Measurements from ENCODE around the gene NRXN3. TPM values are rescaled to one million over a fixed set of nuclear protein-coding genes. Genes with fewer than 3 reads are reported as not detected.

Gene NRXN3
- total and polyA plus RNA-seq, 2 experiments from 2014 or later, result 1.0 to 1.8 TPM

- no peak for ATAC-seq
- H3K27me3 Mint-ChIP-seq (ENCODE audit: insufficient read depth, low read depth, poor library complexity), result no peaks in the 10 kb centered on the region
- H3K4me1 Mint-ChIP-seq, result no peaks in the 10 kb centered on the region; the same call in 1 of the 3 replicates
- no peaks in the 10 kb centered on the region for H4K20me1 ChIP-seq (replicated peaks; ENCODE audit: insufficient read depth)
- no peaks in the 10 kb centered on the region for H3F3A ChIP-seq (replicated peaks; ENCODE audit: low read depth)
- H3K36me3 Mint-ChIP-seq (ENCODE audit: low read depth), result no peaks in the 10 kb centered on the region
- no peaks in the 10 kb centered on the region for H3K4me1 ChIP-seq (ENCODE audit: insufficient read depth)
- no peak overlapping the region for H2AFZ ChIP-seq
- H3K36me3 ChIP-seq (ENCODE audit: insufficient read depth), result no peaks in the 10 kb centered on the region
- no peaks in the 10 kb centered on the region for H3K79me2 ChIP-seq (replicated peaks; ENCODE audit: insufficient read depth)
- H3K4me3 ChIP-seq, result no peak overlapping the region
- no peak overlapping the region for H3K27ac Mint-ChIP-seq
- H3K27ac ChIP-seq (ENCODE audit: low read depth), result no peak overlapping the region
- TF ChIP-seq REST (IDR thresholded peaks at IDR 0.05; ENCODE audit: unreplicated experiment) (no peak), ETS1 (IDR thresholded peaks at IDR 0.05) (no peak), ZNF114 (CRISPR knock-in tag; IDR thresholded peaks at IDR 0.05) (no peak), EZH2phosphoT487 (IDR thresholded peaks at IDR 0.05; ENCODE audit: unreplicated experiment) (no peak), CREB1 (CRISPR knock-in tag; IDR thresholded peaks at IDR 0.05; ENCODE audit: low read depth) (no peak), EZH2 (IDR thresholded peaks at IDR 0.05; ENCODE audit: low read depth, unreplicated experiment) (no peak), ZNF331 (CRISPR knock-in tag; IDR thresholded peaks at IDR 0.05; ENCODE audit: low read depth) (no peak), JUNB (IDR thresholded peaks at IDR 0.05; ENCODE audit: unreplicated experiment) (no peak), STAT1 (IDR thresholded peaks at IDR 0.05; ENCODE audit: unreplicated experiment) (no peak)
- H3K4me2 ChIP-seq, result no peak overlapping the region
- no peaks in the 10 kb centered on the region for H3K27me3 ChIP-seq (ENCODE audit: insufficient read depth)
- H3K9me2 ChIP-seq (ENCODE audit: insufficient read depth), result peaks cover 8% of the 10 kb centered on the region; the same call in 1 of the 2 replicates
- no peak for DNase-seq (ENCODE audit: low spot score)
- H3K4me3 Mint-ChIP-seq, result no peak overlapping the region
- H3K9me3 Mint-ChIP-seq, result no peaks in the 10 kb centered on the region
These were observed 70.4 kb downstream of the NRXN3 start for GRCh38 chr14:78240567-78240966.

GRCh38 chr14:78242086-78242485 is 71.9 kb downstream of the NRXN3 start:
- Histone ChIP-seq H3K4me3 (no peak overlapping the region), H3K79me2 (replicated peaks; ENCODE audit: insufficient read depth) (no peaks in the 10 kb centered on the region), H3K9me2 (ENCODE audit: insufficient read depth) (peaks cover 5% of the 10 kb centered on the region; the same call in 1 of the 2 replicates), H4K20me1 (replicated peaks; ENCODE audit: insufficient read depth) (no peaks in the 10 kb centered on the region), H3K4me2 (no peak overlapping the region), H3K27me3 (ENCODE audit: insufficient read depth) (no peaks in the 10 kb centered on the region), H3K4me1 (ENCODE audit: insufficient read depth) (no peaks in the 10 kb centered on the region), H3K27ac (ENCODE audit: low read depth) (no peak overlapping the region), H2AFZ (no peak overlapping the region), H3F3A (replicated peaks; ENCODE audit: low read depth) (no peaks in the 10 kb centered on the region), H3K36me3 (ENCODE audit: insufficient read depth) (no peaks in the 10 kb centered on the region)
- Mint-ChIP-seq H3K4me1 (no peaks in the 10 kb centered on the region; the same call in 1 of the 3 replicates), H3K36me3 (ENCODE audit: low read depth) (no peaks in the 10 kb centered on the region), H3K27ac (no peak overlapping the region), H3K9me3 (no peaks in the 10 kb centered on the region), H3K27me3 (ENCODE audit: insufficient read depth, low read depth, poor library complexity) (no peaks in the 10 kb centered on the region), H3K4me3 (no peak overlapping the region)
- ATAC-seq, result no peak
- no peak for DNase-seq (ENCODE audit: low spot score)
- TF ChIP-seq ZNF114 (CRISPR knock-in tag; IDR thresholded peaks at IDR 0.05) (no peak), NANOG (IDR thresholded peaks at IDR 0.05; ENCODE audit: borderline replicate concordance) (no peak), EZH2 (IDR thresholded peaks at IDR 0.05; ENCODE audit: low read depth, unreplicated experiment) (no peak), EZH2phosphoT487 (IDR thresholded peaks at IDR 0.05; ENCODE audit: unreplicated experiment) (no peak), POLR2AphosphoS5 (IDR thresholded peaks at IDR 0.05; ENCODE audit: low read depth) (no peak), ZNF462 (CRISPR knock-in tag; IDR thresholded peaks at IDR 0.05) (no peak), ZNF331 (CRISPR knock-in tag; IDR thresholded peaks at IDR 0.05; ENCODE audit: low read depth) (no peak)

Measured in GM23338 (cell line).